HK-2 (cell line): ENCODE results near the gene EEF2K.
"Not testable (repeated sequence)": the region's sequence is repeated elsewhere in the genome, so short reads cannot be mapped to it uniquely, and the experiment has no call there.

ENCODE experiments used
- DNase-seq: peaks from one replicate; pipeline ENCODE4 v3.0.0-alpha.2; 2018; ENCODE audit not compliant: unreplicated experiment

Gene EEF2K

DNA sequence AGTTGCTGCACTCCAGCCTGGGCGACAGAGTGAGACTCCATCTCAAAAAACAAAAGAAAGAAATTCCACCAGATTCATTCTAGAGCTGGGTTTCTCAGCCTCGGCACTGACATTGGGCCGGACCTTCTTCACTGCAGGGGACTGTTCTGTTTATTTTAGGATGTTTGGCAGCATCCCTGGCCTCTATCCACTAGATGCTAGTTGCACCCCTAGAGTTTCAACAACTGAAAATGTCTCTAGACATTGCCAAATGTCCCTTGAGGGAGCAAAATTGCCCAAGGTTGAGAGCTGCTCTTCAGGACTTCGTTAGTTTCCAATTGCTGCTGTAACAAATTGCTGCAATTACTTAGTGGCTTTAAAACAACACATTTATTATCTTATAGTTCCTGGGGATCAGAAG lies 7.2 kb downstream of the EEF2K start:
- DNase-seq, result no peak

DNA sequence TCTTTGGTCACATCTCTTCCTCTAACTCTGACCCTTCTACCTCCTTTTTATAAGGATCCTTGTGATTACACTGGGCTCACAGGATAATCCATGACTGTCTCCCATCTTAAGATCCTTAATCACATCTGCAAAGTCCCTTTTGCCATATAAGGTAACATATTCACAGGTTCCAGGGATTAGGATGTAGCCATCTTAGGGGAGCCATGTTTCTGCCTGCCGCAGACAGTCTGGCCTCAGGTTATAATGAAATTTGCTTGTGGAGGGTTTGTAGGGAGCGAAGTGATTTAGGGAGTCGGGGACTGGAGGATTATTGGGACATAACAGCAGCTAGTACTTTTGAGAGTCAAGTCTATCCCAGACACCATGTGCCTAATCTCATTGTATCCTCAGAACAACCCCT lies 7.7 kb downstream of the EEF2K start:
- DNase-seq, result no peak

DNA sequence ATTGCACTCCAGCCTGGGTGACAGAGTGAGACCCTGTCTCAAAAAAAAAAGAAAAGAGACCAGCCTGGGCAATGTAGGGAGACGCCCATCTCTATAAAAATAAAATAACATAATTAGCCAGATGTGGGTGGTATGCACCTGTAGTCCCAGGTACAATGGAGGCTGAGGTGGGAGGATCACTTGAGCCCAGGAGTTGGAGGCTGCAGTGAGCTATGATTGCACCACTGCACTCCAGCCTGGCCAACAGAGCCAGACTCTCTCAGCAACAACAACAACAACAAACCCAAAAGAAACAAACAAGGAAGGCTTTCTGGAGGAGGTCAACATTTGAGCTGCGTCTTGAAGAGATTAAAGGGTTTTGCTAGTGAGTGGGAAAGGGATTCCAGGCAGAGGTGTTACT lies 8.3 kb downstream of the EEF2K start:
- DNase-seq, result no peak

DNA sequence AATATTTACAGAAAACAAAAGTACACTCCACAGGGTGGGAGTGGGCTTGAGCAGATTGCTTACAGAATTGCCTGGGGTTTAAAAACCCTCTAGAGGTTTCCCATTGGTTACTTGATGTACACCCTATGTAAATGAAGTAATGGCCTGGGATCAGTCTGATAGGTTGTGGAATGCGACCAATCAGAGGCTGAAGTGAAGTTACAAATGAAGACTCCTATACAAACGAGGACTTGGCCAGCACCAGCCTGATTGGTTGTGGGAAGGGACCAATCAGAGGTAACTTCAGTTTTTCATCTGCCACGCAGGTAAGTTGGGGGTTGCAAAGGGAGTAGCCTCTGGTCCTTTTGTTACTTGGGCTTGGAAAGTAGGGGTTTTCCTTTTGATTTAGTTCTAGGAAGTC lies 8.8 kb downstream of the EEF2K start:
- DNase-seq, result no peak

DNA sequence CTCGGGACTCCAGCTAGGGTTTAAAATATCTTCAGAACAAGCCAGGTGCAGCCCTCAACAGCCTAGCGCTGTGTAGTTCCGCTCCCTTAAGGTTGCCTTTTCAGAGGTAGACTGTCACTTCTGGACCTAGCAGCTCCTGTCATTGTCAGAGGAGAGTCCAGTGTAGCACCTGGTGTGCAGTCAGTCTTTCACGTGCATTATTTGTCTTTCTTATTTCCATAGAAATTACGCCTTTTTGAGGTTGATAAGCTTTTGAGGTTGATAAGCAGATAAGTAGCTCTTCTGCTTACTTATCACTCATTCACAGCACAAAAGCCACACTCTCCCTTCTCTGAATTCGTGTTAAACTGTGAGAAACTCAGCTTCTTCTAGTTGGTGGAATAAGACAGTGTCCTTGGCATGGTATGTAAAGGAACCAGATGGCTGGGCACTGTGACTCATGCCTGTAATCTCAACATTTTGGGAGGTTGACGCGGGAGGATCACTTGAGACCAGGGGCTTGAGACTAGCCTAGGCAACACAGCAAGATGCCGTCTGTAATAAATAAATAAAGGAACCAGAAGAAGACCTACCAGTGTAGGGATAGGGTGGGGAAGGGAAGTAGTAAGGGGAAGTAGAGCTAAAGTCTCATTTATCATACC lies 10.2 kb downstream of the EEF2K start:
- no peak for DNase-seq

DNA sequence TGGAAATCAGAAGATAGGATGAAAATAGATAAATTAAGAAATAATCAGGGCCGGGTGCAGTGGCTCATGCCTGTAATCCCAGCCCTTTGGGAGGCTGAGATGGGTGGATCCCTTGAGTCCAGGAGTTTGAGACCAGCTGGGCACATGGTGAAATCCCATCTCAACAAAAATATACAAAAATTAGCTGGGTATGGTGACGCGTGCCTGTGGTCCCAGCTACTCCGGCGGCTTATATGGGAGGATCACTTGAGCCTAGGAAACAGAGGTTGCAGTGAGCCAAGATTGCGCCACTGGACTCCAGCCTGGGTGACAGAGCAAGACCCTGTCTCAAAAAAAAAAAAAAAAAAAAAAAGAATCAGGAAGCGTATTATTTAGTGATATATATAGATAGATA lies 10.8 kb downstream of the EEF2K start:
- not testable (repeated sequence) for DNase-seq

DNA sequence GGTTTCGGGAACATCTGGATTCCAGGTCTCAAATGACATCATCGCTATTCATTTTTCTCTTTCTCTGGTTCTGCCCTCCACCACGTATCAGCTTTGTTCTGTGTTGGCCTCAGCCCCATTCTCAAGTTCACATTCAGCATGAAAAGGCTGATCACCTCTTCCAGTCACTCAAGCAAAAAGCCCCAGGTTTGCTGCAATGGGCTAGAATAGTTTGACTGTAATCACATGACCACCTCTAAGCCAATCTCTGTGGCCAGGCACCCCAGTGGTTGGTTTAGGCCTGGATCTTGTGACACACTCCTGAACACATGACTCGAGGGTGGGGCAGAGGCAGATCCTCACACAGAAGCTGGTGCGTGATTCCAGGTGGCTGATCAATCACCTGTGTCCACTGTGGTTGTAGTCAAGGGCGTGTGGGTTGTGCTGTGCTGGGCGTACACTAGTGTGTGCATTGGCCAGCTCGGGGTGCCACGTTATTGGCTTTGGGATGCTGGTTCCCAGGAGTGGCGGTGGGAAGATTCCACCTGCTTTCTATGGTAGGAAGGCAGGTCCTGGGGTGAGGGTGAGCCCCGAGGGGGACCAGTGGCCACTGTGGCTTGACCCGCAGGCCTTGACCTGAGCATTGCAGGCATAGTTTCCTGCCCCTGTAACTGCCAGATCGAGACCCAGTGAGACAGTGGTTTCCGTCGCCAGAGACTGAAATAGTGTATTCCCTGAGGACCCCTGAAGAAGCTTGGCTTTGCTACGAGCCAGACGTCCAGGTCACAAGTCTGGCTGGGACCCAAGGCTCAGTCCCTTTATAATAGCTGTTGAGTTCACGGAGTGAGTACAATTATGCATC lies 12.0 kb downstream of the EEF2K start:
- DNase-seq, result peak; percentile 13

DNA sequence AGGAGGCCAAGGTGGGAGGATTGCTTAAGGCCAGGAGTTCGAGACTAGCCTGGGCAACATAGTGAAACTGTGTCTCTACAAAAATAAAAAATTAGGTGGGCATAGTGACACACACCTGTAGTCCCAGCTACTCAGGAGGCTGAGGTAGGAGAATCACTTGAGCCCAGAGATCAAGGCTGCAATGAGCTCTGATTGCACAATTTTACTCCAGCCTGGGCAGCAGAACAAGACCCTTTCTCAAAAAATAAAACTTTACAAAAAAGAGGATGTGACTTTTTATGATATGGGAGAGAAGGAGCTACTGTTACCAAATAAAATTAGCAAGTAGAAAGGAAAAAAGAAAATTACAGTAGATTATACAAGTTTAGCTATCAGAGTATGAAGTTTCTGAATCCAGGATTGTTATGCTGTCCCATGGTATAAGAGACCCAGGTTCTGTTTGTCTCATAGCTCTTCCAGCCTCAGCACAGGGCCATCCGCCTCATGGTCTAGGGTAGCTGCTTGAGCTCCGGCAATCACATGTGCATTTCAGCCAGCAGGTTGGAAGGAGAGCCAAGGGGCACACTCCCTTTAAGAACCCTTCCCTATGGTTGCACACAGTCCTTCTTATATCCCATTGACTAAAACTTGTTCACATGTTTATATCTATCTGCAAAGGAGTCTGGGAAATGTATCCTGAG lies 13.5 kb downstream of the EEF2K start:
- no peak for DNase-seq

DNA sequence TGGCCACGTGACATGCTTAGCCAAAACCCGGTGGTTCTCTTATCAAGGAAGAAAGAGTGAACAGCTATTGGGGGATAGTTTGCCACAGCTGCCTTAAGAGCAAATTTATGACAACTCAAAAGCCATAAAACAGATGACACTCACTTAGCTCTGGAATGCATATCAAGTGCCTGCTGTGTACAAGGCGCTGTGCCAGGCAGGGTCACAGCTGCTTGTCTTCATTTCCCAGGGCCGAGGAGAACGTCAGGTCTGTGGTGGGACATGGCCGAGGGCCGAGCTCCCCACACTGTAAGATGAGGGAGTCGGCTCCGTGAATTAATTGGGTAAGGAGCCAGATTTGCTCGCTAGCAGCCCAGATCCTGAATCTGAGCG lies 14.0 kb downstream of the EEF2K start:
- no peak for DNase-seq

DNA sequence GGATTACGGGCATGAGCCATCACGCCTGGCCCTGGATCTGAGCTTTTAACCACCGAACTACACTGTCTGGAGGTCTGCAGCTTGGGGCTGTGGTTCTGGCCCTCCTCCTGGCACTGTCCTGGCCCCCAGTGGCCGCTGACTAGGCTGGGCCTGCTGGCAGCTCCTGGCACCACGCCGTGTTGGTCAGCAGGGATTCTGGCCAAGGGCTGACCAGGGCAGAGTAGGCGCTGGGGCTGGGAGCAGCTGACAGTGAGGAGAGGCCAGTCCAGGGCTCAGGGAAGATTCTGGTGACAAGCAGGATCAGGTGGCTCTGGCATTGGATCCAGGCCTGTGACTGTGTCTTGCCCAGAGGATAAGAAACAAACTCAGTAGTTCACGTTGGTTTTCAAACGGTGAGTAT lies 14.6 kb downstream of the EEF2K start:
- DNase-seq, result no peak

DNA sequence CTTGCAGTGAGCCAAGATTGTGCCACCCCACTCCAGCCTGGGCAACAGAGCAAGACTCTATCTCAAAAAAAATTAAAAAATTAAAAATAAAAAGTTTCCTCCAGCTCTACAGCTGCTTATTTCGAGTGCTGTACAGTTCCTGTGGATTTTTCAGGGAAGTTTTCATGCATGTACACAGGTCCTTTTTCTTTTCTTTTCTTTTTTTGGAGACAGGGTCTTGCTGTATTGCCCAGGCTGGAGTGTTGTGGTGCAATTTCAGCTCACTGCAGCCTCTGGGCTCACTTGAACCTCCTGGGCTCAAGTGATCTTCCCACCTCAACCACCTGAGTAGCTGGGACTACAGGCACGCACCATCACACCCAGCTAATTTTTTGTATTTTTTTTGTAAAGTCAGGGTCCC lies 15.9 kb downstream of the EEF2K start:
- DNase-seq, result no peak

DNA sequence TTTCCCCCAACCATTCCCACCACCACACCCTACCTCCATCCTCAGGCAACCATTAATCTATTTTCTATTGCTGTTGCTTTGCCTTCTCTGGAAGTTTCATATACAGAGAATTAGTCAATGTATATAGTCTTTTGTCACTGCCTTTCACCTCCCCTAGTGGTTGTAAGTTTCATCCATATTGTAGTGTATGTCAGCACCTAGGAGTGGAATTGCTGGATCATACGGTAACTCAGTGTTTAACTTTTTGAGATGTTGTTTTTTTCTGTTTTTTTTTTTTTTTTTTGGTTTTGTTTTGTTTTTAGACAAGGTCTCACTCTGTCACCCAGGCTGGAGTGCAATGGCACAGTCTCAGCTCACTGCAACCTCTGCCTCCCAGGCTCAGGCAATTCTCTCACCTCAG lies 16.9 kb downstream of the EEF2K start:
- no peak for DNase-seq

DNA sequence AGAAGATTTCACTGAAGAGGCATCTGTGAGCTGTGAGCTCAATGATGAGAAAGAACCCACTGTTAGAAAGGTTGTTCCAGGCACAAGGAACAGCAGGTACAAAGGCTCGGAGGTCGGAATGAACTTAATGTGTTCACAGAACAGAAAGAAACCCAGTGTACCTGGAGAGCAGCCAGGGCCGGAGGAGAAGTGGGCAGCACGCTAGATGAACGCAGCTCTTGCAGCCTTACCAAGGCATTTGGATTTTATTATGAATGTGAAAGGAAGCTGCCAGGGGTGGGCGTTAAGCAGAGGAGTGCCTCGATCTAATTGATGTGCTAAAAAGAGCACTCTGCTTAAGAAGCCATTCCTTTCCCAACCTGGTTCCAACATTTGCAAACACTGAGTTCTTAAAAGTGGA lies 19.0 kb downstream of the EEF2K start:
- DNase-seq, result no peak

DNA sequence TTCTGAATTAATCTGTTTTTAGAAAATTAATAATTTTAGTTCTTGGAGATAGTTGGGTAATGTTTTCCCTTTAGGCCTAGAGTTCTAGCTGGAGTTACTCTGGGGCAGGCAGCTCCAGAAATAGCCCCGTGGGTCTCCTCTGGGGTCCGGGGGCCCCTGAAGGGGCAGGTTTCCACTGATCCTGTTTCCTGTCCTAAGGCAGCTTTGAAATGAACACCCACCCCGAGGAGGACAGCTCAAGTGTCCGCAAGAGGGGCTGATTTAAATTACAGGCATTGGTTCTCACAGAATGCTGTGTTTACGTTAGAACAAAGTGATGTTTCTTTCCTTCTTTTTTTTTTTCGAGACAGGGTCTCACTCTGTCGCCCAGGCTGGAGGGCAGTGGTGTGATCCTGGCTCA lies 23.8 kb downstream of the EEF2K start:
- DNase-seq, result no peak

DNA sequence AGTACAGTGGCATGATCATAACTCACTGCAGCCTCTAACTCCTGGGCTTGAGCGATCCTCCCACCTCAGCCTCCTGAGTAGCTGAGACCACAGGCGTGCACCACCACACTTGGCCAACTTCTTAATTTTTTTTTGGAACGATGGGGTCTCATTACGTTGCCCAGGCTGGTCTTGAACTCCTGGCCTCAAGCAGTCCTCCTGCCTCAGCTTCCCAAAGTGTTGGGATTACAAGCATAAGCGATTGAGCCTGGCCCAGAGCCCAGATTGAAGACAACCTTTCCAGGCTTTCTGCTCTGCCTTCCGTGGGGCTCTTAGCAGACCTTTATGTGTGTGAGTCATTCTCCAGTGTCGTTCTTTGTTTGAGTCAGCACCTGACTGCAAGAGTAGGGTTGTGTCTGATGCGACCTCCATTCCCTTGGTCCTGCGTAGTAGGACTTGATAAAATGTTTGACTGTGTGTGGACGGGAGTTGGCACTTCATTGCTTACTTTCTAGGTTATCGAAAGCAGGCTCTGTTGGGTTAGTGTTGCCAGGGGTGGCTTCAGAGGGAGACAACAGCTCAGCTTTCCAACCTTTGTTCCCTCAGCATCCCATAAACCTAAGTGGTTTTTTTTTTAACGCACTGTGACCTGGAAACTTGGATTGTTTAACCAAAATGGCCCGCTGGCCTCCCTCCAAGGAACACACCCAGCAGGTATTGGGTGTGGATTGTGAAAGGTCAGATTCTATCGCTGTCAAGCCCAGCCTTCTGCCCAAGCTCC lies 26.4 kb downstream of the EEF2K start:
- peak; percentile 8 for DNase-seq

DNA sequence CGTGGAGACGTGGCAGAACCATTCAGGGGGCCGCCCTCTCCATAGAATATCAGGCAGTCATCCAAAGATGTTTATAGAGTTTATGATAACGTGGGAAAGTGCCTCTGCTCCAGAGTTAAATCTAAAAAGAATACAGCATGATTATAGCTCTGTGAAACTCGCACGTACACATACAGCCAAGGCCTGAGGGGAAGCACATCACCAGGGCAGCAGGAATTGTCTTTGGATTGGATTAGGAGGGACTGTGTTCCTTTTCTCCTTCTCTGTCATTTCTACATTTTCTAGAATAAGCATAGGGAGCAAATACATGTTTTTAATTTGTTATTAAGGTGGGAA lies 26.9 kb downstream of the EEF2K start:
- no peak for DNase-seq

DNA sequence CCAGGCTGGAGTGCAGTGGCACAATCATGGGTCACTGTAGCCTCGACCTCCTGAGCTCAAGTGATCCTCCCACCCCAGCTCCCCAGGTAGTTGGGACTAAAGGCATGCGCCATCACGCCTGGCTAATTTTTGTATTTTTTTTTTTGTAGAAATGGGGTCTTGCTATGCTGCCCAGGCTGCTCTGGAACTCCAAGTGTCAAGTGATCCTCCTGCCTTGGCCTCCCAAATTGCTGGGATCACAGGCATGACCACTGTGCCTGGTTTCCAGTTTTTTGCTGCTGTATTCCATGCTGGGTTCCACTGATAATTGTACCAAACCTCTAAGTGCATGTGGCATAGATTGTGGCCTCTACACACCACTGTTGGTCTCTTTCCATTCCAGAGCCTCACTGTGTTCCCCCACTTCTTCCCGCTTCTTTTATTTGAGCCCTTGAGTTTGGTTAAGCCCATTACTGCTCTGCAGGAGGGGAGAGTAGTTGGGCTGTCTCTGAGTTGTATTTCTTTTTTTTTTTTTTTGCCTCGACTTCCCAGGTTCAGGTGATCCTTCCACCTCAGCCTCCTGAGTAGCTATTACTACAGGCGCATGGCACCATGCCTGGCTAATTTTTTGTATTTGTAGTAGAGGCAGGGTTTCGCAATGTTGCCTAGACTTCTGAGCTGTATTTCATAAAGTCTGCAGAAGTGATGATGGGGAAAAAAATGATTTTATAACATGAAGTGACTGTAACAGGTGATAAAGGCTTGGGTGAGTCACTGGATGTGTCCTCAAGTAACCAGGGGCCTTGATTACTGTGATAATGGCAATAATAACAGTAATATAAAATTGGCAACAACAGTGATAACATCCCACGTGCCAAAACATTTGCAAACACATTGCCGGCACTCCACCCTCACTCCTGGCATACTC lies 30.0 kb downstream of the EEF2K start:
- DNase-seq, result no peak

DNA sequence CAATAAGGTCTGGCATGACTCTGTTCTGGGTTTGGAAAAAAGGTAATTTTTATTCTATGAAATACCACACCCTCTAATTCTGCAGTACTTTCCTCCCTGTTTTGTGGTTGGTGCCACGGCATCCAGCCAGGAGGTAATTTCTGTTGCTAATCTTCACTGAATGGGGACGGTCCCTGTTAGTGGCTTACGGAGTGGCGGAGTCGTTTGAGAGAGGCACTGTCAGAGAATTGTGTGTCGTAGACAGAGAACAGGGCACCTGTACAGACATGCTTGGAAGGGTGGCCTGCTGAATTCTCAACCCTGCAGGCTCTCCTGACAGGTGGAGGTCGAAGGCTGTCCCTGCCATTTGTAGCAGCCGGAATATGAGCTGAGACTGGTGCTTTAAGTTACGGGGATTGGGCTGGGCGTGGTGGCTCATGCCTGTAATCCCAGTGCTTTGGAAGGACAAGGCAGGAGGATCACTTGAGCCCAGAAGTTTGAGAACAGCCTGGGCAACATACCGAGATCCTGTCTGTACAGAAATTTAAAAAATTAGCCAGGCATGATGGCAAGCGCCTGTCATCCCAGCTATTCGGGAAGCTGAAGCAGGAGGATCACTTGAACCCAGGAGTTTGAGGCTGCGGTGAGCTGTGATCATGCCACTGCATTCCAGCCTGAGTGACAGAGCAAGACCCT lies 33.2 kb downstream of the EEF2K start:
- no peak for DNase-seq

DNA sequence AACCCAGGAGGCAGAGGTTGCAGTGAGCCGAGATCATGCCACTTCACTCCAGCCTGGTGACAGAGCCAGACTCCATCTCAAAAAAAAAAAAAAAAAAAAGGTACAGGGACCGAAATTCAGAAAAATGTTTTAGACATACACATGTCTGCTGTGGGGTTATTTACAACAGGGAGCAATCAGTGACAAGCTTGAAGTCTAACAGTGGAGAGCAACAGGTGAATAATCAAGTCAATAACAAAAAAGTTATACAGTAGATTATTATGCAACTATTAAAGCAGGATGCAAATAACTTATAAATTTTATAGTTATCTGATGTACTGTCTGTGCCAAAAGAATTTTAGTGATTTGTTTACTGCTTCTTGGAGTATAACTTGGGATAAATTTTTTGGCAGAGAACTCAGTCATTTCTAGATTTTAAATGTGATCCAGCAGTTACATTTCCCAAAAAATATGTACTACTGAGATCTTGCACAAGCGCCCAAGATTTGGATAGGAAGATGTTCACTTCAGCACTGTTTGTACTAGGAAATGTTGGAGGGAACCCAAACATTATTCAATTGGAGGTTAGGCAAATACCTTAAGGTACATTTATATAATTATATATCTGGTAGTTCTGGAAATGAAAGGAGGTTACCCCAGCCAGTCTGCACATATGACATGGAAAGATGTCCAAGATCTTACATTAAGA lies 34.1 kb downstream of the EEF2K start:
- no peak for DNase-seq

DNA sequence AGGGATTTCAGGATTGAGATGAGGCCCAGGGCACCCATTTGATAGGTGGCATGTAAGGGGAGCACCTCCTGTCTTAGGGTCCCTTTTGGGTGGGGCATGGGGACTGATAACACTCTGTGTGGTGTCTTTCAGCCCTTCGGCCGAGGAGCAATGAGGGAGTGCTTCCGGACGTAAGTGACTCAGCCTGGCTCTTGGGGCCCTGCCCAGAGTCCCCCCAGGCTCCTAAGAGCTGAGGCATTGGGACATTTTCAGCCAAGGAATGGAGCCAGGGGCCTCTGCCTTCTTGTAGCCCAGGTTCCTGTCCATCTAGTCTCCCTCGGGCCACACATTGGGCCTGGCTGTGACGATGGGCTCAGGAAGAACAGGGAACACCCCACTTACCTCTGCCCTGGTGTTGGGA lies 44.4 kb downstream of the EEF2K start:
- no peak for DNase-seq
